ENCODE data around the gene ABI1.
"Not testable (repeated sequence)": the region's sequence is repeated elsewhere in the genome, so short reads cannot be mapped to it uniquely, and the experiment has no call there.

ABI1 gene

DNA sequence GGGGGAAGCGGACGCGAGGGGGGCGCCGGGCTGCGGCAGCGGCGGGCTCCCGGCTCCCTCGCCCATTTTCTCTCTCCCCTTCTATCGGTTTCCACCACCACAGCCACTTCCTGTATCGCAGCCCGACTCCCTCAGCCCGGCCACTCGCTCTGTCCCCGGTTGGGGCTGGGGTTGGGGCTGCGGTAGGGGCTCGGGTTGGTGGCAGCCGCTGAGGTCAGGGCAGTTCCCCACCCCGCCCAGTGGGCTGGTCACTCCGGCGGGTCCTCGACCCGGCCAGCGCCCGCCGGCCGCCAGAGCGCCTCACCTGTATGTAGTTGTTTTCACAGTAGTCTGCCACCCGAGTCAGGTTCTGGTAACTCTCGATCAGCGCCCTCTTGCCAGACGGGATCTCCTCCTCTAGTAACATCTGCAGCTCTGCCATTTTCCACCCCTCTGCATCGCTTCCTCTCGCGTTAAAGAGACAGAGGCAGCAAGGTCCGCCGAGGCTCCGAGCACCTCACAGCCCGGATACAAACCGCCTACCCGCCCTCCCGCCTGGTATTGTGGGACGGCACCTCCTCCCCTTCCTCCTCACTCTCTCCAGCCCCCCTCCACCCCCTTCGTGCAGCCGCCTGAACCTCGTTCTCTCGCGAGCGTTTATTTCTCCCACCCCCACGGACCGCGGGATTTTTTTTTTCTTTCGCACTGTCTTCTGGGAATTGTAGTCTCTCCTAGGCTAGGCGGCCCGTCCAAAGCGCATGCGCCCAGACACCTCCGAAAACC is at the start of gene ABI1:
ABI1 (minus strand) TSS at position 516 of the 762 bp plus-strand sequence; CDS start at position 421, 95 bp downstream.
- DNase-seq (ENCODE audit: low read depth in 2 of 2, low spot score in 1 of 2) = peak; percentile 97 to 98

DNA sequence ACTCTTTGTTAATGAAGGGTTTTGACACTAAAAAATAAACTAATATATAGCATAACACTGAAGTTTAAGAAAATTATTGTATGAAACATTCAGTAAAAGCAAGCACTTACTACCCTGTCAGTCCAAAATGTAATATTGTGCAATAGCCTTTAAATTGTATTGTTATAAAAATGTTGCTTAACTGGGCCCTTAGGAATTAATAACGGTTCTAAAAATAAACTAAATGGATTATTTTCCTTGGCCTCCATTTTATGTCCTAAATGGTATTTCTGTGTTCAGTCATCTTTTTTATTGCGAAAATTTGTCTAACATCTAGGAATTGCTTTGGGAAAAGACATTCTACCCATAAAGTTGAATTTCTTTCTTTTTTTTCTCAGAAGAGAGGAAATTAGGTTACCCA is 49.0 kb upstream of the ABI1 start:
- DNase-seq (ENCODE audit: low read depth in 2 of 2, low spot score in 1 of 2) = no peak

DNA sequence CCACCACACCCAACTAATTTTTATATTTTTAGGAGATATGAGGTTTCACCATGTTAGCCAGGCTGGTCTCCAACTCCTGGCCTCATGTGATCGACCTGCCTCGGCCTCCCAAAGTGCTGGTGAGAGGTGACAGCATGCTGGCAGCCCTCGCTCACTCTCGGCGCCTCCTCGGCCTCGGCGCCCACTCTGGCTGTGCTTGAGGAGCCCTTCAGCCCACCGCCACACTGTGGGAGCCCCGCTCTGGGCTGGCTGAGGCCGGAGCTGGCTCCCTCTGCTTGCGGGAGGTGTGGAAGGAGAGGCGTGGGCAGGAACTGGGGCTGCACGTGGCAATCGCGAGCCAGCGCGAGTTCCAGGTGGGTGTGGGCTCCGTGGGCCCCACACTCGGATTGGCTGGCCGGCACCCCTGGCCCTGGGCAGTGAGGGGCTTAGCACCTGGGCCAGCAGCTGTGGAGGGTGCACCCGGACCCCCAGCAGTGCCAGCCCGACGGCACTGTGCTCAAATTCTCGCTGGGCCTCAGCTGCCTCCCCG is 44.6 kb upstream of the ABI1 start:
- DNase-seq (ENCODE audit: low read depth in 2 of 2, low spot score in 1 of 2) = not testable (repeated sequence)

DNA sequence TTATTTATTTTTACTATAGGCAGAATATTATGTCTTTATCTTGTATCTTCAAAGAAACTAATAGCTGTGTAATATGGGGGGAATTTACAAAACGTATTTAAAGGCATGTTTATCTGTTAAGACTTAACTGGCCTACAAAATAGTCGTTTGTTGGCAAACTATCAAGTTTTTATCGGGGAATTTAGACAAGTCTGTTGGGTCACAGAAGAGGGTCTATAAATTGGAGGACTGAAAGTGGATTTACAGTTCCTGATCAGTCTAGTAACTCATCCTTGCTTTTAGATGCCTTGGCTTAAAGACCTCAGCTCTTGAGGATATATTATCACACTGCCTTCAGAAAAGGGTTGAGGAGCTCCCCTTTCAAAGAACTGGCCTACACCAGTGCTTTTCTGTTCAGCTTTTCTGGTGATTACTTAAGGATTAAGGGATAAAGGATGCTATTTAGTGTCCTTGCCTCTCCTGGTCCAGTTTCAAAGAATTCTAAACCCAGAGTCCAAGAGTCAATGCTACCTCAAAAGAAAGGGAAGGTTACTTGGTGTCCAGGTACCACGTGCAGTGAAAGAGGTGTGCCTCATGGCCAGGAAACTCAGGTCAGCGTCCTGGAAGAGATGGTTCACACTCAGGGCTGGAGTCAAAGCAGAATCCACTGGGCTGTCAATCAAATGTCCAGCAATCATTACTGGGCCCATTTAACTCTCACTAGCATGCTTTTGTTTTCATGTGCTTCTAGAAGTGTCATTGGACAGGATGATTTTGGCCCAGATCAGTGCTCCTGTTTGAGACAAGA is 42.9 kb upstream of the ABI1 start:
- no peak for DNase-seq (ENCODE audit: low read depth in 2 of 2, low spot score in 1 of 2)

DNA sequence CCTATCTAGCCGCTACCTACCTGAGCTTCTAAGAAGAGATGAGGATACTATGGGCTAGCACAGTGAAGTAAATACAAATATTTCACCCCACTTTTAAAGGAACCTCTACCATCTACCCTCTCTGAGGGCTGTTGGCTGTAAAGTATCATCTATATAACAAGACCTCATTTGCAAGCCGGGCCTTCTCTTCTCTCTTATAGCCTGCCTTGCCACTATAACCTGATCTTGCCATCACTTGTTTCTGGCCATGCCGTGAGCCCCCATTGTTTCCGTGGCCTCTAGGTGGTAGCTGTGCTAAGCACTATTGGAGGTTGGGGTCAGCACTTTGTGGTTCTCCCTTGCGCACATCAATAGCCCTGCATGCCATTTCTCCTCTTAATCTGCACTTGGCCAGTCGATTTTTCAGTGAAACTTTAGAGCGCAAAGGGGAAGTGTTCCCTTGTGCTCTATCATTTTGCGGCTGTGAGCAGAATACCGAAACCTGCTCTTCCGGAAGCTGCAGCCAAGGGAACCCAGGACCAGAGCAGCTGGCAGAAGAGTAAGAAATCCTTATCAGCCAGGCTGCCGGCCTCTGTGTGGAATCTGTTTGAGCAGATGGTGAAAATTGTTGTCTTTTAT is 31.7 kb upstream of the ABI1 start:
- not testable (repeated sequence) for DNase-seq (ENCODE audit: low read depth in 2 of 2, low spot score in 1 of 2)

DNA sequence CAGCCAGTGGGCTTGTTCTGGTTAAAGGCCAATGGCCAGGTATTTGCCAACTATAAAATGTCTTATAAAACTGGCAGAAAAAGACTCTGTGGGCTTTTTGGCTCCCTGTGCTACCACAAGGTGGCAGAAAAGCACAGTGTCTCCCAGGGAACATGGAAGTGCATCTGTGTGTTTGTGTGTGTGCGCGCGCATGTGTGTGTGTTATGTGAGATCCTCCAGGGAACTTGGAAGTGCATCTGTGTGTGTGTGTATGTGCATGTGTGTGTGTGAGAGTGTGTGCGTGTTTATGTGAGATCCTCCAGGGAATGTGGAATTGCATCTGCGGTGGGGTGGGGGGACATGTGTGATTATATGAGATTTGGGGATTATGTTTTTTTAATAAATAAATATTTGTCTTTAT is 30.2 kb upstream of the ABI1 start:
- DNase-seq (ENCODE audit: low read depth in 2 of 2, low spot score in 1 of 2) = no peak

DNA sequence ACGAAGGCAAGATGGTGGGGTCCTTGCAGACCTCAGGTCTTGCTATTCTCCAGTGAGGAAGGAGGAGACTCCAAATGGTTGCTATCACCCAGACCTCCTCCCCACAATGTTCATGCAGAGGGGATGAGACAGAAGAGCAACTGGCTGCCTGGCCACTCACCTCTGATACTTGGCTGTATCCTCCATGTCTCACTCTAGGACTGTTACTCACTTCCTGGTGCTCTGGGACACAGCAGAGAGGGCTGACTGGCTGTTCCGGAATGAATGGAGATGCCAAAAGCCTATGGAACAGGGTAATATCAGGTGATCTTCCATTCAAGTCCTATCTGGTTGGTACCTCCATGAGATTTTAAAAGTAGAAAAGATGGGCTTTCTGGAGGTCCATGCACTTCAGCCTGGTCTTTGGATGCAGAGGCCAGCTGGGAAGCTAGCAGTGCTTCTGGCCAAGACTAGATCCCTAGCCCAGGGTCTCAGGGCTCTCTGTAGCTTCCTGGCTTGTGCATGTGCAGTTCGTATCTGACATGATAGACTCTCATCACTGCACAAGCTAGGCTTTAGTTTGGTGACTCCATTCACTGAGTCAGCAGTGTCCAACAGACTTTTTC is 27.0 kb upstream of the ABI1 start:
- DNase-seq (ENCODE audit: low read depth in 2 of 2, low spot score in 1 of 2) = no peak

DNA sequence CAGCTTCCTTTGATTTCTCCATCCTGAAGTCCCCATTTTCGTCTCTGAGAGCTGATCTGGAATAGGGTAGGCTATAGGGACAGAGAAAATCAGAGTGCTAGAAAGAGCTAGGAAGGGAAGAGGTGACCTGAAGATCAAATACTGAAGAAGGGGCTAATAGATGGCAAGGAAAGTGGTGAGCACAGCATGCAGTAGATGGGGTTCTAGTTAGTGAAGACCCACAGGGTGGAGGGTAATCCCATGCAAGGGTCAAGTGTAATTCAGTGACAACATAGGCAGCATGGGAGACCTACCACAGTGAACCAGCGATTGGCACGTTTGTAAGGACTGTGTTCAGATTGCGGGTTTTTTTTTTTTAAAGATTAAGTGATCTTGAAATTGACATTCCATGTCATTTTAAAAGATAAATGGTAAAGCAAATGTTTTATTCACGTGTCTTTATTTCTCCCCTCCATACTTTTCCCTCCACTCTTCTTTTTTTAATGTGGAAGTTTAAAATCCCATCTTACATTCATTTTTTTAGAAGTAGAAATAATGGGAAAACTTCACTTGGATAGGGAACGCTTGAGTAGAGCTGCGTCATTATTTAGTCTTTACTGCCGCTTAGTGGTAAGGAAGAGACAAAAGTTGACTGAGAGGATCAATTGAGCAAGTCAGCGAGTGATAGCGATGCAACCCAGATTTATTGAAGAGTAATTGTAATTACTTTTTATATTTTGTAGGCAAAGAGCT is 21.0 kb upstream of the ABI1 start:
- no peak for DNase-seq (ENCODE audit: low read depth in 2 of 2, low spot score in 1 of 2)

DNA sequence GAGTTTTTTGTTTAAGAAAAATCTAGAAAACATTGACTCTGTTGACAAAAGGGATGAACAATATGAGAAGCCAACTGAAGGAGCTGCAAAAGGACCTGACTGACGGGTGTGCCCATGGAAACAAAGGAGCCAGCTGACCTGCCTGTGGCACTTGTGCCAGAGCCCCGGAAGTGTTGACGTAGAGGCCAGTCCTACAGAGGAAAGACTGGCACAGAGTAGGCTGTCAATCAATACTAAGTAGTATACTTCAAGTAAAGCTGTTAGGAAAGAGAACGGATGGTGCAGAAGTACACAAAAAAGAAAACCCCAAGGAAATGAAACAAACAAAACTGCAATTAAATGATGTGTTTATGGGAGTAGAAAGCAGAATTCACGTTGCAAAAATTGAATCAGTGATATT is 19.0 kb upstream of the ABI1 start:
- no peak for DNase-seq (ENCODE audit: low read depth in 2 of 2, low spot score in 1 of 2)

DNA sequence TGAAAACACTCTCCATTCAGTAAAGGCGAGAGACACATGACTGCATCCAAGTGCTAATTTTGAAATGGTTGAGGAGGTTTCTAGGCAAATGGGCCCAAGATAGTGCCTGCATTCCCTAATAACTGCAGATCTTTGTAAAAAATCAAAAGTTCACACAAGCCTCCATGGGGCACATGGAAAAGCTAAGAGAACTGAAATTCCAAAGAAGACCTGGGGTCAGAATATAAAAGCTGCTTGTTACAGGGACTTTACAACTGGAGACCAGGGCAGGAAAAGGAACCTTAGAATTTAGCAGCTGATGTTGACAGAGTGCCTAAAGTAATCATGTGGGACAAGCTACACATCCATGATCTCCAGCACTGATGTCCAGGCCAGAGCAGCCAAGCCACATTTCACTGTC is 10.0 kb upstream of the ABI1 start:
- no peak for DNase-seq (ENCODE audit: low read depth in 2 of 2, low spot score in 1 of 2)

DNA sequence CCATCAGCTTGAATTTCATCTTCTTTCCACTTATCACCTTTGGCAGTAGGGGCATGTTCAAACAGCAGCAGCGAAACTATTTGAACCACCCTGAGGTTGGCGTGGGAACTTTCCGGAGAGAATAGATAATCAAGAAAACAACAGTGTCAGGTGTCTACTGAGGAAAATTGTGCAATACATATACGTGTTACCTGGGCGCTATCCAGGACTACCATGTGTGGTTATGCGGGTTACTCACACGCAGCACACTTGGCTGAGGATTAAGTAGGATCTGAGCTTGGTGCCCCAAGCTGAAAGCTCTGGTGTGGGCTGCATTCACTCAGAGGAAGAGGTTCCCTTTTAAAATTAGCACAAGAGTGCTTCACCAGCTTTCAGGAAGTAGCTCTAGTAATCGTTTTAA is 8.8 kb upstream of the ABI1 start:
- no peak for DNase-seq (ENCODE audit: low read depth in 2 of 2, low spot score in 1 of 2)

DNA sequence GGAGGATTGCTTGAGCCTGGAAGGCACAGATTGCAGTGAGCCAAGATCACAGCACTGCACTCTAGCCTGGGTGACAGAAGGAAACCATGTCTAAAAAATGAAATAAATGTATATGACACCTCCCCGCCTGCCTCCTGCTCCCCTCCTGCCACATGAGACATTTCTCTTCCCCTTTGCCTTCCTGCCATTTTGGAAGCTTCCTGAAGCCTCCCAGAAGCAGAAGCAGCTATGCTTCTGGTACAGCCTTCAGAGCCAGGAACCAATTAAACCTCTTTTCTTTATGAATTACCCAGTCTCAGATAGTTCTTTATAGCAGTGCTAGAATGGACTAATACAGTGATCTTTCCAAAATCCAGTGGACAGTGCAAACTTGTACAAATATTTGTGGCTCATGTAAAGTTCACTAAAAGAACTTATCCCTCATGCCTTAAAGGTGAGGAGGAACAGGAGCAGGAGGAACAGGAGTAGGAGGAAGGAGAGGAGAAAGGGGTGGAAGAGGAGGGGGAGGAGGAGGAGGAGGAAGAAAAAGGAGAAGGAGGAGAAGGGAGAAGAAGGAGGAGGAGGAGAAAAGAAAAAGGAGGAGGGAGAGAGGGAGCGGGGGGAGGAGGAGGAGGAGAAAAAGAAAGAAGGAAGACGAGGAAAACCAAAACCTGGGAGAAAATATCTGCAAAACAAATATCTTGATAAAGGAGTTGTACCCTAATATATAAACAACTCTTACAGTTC is 2.8 kb upstream of the ABI1 start:
- no peak for DNase-seq (ENCODE audit: low read depth in 2 of 2, low spot score in 1 of 2)

DNA sequence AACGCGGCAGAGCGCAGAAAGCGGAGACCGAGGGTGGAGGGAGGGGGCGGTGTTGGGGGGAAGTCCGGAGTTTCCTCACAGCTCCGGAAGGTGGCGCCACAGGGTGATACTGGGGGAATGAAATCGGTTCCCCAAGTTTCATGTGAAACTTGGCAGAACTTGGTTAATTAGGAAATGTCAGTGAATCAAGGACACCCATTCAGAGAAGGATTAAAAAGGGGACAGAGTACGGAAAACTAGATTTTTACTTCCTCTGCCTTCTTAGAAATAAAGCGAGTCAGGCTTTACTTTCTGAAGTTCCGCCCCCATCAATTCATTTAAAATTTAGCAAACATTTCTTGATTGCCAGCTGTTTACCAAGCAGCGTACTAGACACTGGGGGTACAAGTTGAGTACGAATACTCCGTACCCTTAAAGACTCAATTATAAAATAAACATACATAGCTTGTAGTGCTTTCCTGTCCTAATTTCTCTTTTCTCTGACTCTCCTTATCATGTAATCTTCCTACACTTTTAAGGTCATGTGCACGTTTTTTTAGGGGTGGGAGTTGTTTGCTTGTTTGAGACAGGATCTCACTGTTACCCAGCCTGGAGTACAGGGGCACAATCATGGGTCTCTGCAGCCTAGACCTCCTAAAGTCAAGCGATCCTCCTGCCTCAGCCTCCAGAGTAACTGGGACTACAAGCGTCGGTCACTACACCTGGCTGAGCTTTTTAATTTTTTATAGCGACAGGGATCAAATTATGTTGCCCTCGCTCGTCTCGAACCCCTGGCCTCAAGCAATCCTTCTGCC is 644 bp upstream of the ABI1 start:
- DNase-seq (ENCODE audit: low read depth in 2 of 2, low spot score in 1 of 2) = no peak

DNA sequence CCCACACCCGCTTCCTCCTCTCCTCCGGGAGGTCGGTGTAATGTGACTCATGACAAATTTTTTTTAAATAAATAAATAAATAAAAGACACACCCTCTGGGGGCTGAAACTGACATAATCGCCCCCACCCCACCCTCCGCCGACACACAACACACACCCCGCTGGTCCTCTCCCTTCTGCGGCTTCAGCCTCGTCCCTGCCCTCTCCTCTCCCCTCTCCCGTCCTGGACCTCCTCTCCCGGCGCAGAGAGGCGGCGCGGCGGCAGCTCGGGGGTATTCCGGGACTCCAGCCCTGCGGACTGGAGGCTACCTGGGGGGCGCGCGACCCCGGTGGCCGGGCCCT is 686 bp downstream of the ABI1 start:
- DNase-seq (ENCODE audit: low read depth in 2 of 2, low spot score in 1 of 2) = peak; percentile 20 to 41

DNA sequence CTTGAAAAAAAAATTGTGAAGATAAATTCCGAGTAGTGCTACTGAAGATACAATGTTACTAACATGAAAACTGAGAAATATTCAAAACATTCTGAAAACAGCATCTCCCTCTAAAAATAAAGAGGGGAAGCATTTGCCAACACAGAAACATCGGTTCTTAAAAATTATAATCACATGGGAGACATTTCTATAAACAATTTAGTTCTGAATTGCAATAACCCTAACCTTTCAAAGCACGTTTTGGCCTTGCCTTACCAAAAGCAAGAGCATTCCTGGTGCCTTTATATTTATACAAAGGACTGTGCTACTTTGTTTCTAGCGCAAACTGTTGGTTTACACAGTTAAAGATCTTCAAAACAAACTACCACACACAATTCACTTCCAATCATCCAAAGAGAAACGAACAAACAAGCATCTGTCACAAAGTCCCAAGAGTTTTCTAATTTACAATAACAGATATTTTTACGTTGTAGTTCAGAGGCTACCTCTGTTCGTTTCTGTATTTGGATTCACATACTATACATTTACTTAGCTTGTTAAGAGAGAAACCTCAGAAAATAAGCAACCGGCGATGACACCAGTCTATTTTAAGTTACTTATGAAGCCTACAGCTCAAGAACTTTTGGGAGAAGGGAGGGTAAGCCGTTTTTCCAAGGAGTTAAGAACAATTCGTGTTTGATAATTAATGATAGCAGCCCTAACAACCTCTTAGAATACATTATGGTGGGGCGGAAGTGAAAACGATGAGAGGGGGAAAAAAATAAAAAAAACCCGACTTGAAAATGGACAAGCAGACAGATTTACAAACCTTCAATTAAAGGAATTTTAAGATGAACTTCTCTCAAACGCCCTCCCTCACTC is 1.3 kb downstream of the ABI1 start:
- no peak for DNase-seq (ENCODE audit: low read depth in 2 of 2, low spot score in 1 of 2)

DNA sequence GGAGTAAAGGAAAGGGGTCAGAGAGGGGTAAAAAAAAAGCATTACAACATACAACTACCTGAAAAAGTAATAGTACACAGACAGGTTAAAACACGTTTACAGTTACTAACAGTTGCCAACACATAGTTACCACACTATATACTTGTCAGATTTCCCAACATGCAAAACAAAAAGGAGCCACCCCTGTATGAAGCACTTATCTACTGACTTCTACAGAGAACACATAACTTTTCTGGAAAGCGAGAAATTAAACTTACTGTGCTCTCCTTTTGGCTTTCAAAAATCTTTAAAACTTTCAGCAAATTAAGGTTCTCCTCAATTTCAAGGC is 2.1 kb downstream of the ABI1 start:
- DNase-seq (ENCODE audit: low read depth in 2 of 2, low spot score in 1 of 2) = no peak

DNA sequence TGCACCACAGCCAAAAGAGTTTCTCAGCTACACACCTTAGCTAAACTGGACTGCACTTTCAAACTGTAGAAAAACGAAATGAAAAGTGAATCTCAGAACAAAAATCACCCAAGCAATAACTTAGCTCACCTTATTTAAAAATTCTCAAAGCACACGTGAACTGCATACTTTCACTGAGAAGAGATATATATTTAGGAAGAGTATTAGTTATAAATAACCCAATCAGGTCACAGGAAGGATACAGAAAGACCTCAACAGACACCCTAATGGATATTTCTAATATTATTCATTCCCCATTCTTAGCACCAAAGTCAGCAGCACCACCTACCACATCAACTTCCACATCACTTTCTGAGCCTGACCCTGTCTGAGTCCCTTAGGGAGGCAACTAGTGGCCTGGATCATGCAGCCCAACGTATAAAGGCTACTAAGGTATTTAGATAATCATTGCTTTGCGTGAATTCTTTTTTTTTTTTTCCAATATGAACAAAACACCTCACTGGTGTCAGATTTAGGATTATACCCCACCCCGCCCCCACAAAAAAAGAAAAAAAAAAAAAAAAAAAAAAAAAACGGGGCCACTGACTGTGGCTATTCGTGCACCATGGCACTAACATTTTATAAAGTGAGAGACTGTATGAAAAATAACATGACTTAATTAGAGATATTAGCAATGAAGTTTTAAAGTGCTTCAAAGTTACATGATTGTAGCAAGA is 2.6 kb downstream of the ABI1 start:
- DNase-seq (ENCODE audit: low read depth in 2 of 2, low spot score in 1 of 2) = no peak

DNA sequence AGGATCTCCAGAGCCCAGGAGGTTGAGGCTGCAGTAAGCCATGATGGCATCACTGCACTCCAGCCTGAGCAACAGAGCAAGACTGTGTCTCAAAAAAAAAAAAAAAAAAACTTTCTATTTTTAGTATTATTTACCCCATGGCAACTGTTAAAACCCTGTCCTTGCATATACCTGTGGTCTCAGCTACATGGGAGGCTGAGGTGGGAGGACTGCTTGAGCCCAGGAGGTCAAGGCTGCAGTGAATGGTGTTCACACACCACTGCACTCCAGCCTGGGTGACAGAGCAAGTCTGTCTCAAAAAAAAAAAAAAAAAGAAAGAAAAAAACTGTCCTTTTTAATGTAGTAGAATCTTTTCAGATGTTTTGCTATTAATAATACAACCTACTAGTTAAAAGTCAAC is 3.2 kb downstream of the ABI1 start:
- not testable (repeated sequence) for DNase-seq (ENCODE audit: low read depth in 2 of 2, low spot score in 1 of 2)

Measured in stimulated activated CD8-positive, alpha-beta memory T cell treated with anti-CD3 and anti-CD28 coated beads, Interleukin-4, amount 100 ng/mL, for 4 hours (primary cell).